ENCODE measurements around the gene NUP50.
"Not testable (repeated sequence)": the region's sequence is repeated elsewhere in the genome, so short reads cannot be mapped to it uniquely, and the experiment has no call there.

Gene NUP50

DNA sequence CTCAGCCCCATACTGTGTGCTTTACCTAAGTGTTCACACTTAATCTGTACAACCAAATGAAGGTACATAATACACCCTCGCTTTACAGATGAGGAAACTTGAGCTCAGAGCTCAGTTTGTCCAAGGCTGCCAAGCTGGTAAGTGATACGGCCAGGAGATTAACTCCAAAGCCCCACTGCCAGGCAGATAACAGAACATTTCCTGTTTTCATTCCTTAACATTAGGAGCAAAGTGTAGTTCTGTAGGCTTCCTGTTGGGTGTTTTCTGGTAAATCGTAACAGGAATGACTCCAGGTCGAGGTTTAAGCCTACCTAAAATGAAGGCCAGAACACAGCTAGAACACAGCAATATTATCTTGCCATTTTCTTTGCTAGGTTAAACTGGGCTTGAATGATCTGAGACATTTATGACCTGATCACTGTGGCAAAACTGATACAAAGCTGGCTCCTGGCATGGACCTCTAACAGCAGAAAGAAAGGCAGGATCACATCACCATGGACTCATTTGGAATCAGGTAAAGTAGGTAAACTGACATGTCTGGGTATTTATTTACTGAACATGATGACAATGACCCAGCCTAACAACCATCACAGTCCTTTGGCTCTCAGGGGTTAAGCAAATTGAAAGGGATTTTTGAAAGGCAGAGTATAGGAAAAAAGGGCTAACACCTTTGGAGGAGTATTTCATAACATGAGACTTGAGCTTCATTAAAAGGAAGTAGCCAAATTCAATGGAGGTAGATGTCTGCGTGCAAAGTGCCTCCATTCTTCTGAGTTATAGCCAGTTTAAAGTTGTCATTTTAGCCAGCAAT lies 3.9 kb upstream of the NUP50 start:
- no peak for DNase-seq (ENCODE audit: low spot score)

DNA sequence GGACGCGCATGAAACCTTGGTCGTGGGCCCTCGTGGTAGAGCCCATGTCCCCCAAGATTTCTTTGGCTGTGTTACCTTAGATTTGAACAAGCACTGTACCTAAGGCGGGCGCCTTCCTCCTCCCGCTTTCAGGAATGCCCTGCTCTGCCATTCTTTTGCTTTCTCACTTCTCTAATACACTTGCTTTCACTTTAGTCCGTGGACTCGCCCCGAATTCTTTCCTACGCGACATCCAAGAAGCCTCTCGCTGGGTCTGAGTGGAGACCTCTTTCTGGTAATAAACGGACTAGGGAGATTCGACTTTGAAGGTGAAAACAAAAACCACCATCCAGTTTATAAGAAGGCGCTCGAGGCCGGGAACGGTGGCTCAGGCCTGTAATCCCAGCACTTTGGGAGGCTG lies 1.2 kb upstream of the NUP50 start:
- DNase-seq (ENCODE audit: low spot score): no peak

- DNase-seq (ENCODE audit: low spot score): peak; percentile 63
These were observed 650 bp upstream of the NUP50 start for GRCh38 chr22:45163099-45163450.

GRCh38 chr22:45164270-45165088 lies 754 bp downstream of the NUP50 start:
- peak; percentile 37 for DNase-seq (ENCODE audit: low spot score)

- no peak for DNase-seq (ENCODE audit: low spot score)
These were observed 3.2 kb downstream of the NUP50 start for GRCh38 chr22:45166932-45167331.

GRCh38 chr22:45169591-45170466 lies 6.1 kb downstream of the NUP50 start:
- DNase-seq (ENCODE audit: low spot score): no peak

DNA sequence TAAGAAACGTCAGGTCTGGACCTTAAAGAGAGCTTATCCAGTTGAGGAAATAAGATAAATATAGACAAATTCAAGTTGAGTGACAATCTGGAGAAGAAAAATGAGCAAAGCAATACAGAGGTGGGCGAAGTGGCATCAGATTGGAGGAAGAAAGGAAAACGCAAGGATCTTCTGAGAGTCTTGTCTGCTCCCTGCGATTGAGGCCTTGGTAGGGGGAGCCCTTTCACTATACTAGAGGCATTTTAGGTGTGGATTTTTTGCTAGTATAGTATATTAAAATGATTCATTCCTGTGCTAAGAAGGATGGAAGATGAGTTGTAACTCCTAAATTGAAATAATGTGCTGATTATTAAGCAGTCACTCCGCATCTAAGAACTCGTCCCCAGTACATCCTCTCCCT lies 8.1 kb downstream of the NUP50 start:
- DNase-seq (ENCODE audit: low spot score): no peak

DNA sequence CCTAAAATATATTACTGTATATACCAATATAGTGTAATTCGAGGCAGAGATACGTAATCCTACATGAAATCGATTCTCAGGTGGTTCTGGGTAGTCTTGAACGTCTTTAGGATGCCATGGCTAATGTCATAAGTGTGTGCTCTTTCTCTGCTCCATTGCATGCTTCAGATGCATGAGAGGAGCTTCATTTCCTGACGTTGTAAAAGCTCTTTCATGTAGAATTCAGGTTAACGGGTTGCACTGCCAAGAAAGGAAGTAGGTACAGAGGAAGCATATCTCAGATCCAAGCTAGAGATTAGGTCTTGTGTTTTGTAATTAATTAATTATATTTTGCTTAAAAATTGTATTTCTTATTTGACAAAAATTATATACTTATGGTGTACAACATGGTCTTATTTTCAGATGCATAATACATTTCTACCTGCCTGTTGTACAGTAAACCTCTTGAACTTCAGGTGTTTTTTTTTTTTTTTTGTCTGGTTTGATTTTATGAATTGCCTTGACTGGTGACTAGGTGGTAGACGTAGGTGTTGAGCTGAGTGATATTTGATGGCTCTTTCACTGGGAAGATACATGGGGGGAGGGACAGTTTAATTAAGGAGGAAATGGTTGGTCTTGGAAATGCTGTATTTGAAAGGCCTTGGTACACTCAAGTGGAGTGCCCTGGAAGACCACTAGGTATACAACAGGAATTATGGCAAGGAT lies 9.3 kb downstream of the NUP50 start:
- DNase-seq (ENCODE audit: low spot score): no peak

GRCh38 chr22:45179276-45180049 lies 15.7 kb downstream of the NUP50 start:
- no peak for DNase-seq (ENCODE audit: low spot score)

GRCh38 chr22:45180146-45180679 lies 16.5 kb downstream of the NUP50 start:
- DNase-seq (ENCODE audit: low spot score): no peak

DNA sequence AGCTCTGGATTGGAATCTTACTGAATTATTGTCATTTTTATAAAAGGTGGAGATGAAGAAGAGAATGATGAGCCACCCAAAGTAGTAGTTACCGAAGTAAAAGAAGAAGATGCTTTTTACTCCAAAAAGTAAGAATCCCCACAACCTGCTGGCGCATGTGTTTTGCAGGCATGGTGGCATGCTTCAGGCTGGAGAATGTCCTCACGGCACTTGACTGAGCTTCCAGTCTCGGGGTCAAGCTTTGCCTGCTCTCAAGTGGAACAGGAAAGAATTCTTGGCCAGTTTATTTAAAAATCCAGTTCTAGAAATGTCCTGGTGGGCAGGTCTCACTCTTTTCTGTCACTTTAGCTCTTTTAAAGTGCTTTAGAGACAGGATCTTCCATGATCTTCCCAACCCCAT lies 17.5 kb downstream of the NUP50 start:
- DNase-seq (ENCODE audit: low spot score): no peak

DNA sequence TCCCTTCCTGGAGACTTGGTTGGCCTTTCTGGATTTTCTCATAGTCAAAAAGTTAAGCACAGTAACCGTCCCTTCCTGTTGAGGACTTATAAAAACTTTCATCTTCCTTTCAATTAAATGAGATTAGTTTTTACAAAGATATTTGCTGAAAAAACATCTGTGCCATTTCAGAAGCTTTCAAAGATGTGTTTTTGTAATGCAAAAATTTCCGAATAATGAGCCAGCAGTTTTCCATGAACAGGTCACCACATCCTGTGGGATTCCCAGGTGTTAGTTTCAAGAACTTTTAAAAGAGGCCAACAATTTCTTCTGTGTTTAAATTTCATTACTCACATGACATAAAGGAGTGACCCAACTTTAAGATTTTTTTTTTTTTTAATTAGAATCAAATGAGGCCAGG lies 18.0 kb downstream of the NUP50 start:
- no peak for DNase-seq (ENCODE audit: low spot score)

- DNase-seq (ENCODE audit: low spot score): no peak
These were observed 20.2 kb downstream of the NUP50 start for GRCh38 chr22:45183974-45184373.

DNA sequence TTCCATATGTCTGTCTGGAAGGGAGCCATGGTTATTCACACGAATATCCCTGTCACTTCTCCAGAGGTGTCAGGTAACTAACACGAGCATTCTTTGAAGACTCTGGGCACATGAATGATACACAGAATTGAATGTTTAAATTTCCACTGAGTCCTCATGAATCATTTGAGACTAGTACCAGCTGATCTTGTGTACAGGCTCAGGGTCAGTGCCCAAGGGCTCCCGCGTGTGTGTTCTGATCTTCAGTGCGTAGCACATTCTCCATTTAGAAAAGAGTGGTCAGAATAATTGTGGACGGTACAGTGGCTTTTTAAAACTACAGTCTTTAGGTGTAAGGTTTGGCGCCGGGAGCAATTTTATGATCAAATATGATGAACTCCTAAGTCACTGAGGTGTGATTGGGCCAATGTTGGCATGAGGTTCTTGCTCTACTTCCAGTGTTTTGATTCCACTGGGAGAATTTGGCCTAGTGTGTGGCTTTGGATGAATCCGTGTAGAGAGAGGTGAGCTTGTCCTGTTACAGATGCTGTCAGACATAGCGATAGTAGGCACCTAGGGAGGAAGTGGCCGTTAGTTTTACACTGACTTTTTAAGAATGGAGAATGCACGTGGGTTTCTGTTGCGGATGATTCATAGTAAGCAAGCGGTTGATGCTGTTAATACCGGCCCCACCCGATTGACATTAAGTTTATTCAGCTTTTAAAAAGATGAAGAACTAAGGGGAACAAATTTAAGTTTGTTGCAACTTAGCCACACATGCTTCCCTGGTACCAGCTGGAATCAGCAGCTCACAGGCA lies 22.2 kb downstream of the NUP50 start:
- DNase-seq (ENCODE audit: low spot score): no peak

GRCh38 chr22:45187891-45188290 lies 24.2 kb downstream of the NUP50 start:
- no peak for DNase-seq (ENCODE audit: low spot score)

- no peak for DNase-seq (ENCODE audit: low spot score)
These were observed 25.1 kb downstream of the NUP50 start for GRCh38 chr22:45188779-45189178.

GRCh38 chr22:45190202-45190872 lies 26.6 kb downstream of the NUP50 start:
- DNase-seq (ENCODE audit: low spot score): no peak

DNA sequence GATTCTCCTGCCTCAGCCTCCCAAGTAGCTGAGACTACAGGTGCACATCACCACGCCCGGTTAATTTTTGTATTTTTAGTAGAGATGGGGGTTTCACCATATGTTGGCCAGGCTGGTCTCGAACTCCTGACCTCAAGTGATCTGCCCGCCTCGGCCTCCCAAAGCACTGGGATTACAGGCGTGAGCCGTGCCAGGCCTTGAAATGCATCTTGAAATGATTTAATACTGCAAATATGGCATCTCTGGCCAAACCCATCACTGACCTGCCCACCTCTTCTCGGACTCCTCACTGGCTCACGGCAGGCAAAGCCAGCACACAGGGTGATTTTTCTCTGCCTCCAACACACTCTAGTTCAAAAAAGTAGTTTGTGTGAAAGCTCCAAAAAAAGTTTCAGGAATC lies 28.0 kb downstream of the NUP50 start:
- not testable (repeated sequence) for DNase-seq (ENCODE audit: low spot score)

GRCh38 chr22:45192701-45193187 lies 29.0 kb downstream of the NUP50 start:
- DNase-seq (ENCODE audit: low spot score): no peak

Data from NAMALWA (cell line).